IPS-18c (cell line): ENCODE data around the gene KAT2B.

Source experiments
- H3K4me3 ChIP-seq: 2 replicates; pipeline ENCODE4 v1.7.0; 2013; ENCODE audit warnings: low read depth, mild to moderate bottlenecking, low read length, moderate library complexity; ENCODE audit not compliant: insufficient read depth
- H3K9me3 ChIP-seq: one replicate; pipeline ENCODE4 v1.6.1; 2013; ENCODE audit warnings: mild to moderate bottlenecking, low read length, moderate library complexity; ENCODE audit not compliant: control insufficient read depth, insufficient read depth

KAT2B gene

GRCh38 chr3:20056725-20057611 is 16.7 kb downstream of the KAT2B start:
- Histone ChIP-seq H3K9me3 (no peaks in the 10 kb centered on the region), H3K4me3 (no peak overlapping the region)

DNA sequence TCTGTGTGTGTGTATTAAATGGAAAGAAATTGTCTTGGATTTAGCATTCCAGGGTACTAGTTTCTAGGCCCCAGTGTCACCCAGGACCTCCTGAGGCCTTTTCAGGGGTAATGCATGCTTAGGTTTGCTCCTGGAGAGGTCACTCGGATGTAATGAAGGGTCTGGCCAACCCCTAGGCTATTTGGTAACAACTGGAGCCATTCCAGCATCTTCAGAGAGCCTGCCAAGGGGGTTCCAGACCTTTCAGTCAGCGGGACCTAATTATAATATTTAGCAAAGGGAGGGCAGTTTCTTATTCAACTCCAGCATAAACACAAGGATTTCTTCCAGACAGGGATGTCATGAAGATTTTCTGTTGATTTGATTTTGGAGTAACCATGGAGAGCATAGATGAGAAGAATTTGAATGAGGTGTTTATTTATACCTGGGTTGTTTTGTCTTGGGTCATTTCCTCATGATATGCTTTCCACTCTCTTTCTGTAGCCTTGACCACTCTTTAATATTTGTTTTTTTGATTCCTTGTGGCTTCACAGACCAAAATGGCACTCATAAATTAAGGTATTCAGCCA is 17.4 kb downstream of the KAT2B start:
- Histone ChIP-seq H3K4me3 (no peak overlapping the region), H3K9me3 (no peaks in the 10 kb centered on the region)

DNA sequence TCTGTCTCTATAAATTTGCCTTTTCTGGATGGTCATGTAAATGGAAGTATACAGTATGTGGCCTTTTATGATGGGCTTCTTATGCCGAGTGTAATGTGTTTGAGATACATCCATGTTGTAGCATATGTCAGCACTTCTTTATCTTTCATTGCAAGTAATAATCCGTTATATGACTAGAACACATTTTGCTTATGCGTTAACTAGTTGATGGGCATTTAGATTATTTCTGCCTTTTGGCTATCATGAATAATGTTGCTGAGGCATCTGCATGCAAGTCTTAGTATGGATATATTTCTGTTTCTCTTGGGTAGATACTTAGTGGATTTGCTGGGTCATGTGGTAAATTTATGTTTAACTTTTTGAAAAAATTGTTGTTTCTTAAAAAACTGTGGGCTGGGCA is 19.7 kb downstream of the KAT2B start:
- no peaks in the 10 kb centered on the region for H3K9me3 ChIP-seq
- no peak overlapping the region for H3K4me3 ChIP-seq

DNA sequence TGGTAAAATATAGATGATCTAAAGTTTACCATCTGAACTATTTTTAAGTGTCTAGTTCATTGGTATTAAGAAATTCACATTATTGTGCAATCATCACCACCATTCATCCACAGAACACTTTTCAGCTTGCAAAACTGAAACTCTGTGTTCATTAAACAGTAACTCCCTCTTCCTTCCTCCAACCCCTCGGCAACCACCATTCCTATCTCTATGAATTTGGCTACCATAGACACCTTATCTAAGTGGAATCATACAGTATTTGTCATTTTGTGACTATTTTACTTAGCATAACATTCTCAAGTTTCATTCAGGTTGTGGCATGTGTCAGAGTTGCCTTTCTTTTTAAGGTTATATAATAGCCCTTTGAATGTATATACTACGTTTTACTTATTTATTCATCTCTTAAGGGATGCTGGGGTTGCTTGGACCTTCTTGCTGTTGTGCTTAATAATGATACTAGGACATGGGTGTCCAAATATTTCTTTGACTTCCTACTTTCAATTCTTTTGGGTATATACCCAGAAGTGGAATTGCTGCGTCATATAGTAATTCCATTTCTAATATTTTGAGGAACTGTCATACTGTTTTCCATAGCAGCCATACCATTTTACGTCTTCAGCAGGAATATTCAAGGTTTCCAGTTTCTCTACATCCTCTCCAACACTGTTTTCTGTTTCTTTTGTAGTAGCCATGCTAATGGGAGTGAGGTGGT is 20.9 kb downstream of the KAT2B start:
- Histone ChIP-seq H3K4me3 (no peak overlapping the region), H3K9me3 (no peaks in the 10 kb centered on the region)

GRCh38 chr3:20062996-20063395 is 22.8 kb downstream of the KAT2B start:
- Histone ChIP-seq H3K4me3 (no peak overlapping the region), H3K9me3 (no peaks in the 10 kb centered on the region)

DNA sequence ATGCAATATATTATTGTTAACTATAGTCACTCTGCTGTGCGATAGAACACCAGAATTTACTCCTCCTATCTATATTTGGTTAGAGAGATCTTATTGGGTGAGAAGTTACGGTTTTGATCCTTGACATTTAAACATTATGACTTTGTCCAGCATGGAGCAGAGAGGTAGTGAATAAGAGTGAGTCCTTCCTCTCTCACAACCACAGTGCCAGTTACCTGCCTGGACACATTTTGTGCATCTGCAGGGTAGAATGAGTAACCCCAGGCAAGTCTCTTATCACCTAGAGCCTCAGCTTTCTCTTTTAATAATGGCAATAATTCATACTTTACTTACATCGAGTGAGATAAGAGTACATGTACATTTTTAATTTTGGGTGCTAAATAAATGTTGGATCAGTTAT is 24.1 kb downstream of the KAT2B start:
- Histone ChIP-seq H3K4me3 (no peak overlapping the region), H3K9me3 (no peaks in the 10 kb centered on the region)

DNA sequence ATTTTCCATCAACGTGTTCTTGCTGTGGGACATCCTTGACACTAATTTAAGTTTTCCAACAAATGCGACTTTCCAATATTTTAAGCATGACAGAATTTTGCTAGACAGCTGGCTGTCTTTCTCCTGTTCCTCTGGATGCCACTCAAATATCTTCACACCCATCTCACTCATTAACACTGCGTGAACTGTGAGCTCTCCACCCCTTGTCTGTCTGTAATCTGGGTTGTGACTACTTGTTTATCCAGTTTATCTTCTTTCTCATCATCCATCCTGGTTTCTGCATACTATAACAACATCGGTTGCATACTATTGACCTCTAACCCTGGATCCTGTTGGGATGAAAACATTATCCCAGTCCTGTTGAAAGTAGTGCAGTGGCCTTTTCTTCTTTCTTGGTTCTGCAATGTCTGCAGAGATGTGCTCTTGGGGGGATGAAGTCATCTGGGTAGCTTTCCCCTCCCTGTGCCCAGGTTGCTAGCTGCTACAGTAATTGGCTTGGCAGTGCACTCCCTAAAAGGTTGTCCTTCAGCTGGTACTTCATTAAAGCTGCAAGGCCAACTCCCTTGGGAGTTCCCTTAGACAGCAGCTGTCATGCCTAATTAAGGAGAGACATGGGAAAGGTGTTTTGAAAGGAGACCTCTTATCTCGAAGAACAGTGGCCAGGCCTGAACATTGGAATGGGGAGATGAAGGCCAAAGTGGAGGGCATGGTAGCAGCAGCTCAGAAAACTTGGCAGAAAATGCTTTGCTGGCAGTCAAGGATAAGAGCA is 24.7 kb downstream of the KAT2B start:
- Histone ChIP-seq H3K9me3 (no peaks in the 10 kb centered on the region), H3K4me3 (no peak overlapping the region)

DNA sequence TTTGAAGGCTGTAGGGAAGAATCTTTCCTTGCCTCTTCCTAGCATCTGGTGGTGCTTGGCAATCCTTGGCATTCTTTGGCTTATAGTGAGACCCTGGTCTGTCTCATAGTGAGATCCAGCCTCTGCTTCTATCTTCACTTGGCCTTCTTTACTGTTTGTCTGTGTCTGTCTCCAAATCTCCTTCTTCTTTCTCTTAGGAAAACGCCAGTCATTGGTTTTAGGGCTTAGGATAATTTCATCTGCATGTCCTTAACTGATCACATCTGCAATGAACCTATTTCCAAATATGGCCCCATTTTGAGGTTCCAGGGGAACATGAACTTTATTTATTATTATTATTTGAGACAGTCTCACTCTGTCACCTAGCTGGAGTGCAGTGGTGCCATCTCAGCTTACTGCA is 25.8 kb downstream of the KAT2B start:
- no peaks in the 10 kb centered on the region for H3K9me3 ChIP-seq
- H3K4me3 ChIP-seq: no peak overlapping the region

- H3K9me3 ChIP-seq: no peaks in the 10 kb centered on the region
Observed at GRCh38 chr3:20066850-20067617, 26.8 kb downstream of the KAT2B start.

GRCh38 chr3:20068512-20069177 is 28.4 kb downstream of the KAT2B start:
- Histone ChIP-seq H3K4me3 (no peak overlapping the region), H3K9me3 (no peaks in the 10 kb centered on the region)

More at GRCh38 chr3:20066850-20067617, 26.8 kb downstream of the KAT2B start:
- no peak overlapping the region for H3K4me3 ChIP-seq

DNA sequence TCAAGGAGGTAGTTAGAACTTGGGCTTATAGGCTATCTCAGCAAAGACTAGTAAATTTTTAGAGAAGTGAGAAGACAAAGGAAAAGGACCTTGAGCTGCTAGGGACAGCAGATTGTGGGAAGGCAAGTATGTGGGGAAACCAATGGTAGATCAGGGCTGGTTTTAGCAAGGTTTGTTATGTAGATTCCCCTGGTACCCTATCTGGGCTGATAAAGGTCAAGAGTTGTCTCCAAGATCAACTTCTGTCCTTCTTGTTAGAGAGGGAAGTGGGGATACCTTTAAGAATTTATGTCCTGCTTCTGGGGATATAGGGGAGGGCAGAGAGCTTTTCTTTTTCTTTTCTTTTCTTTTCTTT is 28.9 kb downstream of the KAT2B start:
- no peaks in the 10 kb centered on the region for H3K9me3 ChIP-seq
- H3K4me3 ChIP-seq: no peak overlapping the region

- H3K4me3 ChIP-seq: no peak overlapping the region
- H3K9me3 ChIP-seq: no peaks in the 10 kb centered on the region
Observed at GRCh38 chr3:20071175-20071574, 30.9 kb downstream of the KAT2B start.

DNA sequence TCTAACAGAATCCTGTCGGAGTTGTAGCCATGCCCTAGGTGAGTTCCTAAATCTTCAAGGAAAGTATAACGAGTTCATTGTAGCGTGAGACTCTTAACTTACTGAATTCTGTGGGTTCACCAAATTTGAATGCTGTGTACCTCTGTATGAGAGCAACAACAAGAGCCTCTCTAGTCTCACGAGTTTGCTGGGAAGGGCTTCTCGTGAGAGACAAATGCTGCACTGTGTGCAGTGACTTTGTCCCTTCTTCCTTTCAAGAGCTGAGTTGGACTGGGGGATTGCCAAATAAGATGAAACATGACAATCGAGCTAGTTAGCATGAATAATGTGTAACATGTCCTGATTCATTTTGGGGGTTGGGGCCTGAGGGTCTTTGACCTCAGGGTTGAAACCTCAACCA is 32.2 kb downstream of the KAT2B start:
- no peaks in the 10 kb centered on the region for H3K9me3 ChIP-seq
- H3K4me3 ChIP-seq: no peak overlapping the region

DNA sequence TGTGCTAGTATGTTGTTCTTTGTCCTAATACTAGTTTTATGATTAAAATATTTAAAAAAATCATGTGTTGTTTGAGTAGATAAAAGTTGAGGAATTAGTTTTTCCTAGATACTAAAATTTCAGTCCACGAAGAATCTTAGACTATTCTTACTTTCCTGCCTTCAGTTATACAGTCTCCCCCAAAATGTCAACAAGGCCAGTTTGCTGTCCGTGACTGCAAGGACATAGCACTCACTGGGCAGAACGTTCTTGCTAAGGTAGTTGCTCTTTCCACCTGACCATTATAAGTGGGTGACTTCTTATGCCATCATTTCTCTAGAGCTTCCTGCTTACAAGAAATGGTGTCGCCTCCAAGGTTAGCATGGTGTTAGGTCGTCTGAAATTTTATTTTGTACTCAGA is 32.8 kb downstream of the KAT2B start:
- H3K4me3 ChIP-seq: no peak overlapping the region
- H3K9me3 ChIP-seq: no peaks in the 10 kb centered on the region

DNA sequence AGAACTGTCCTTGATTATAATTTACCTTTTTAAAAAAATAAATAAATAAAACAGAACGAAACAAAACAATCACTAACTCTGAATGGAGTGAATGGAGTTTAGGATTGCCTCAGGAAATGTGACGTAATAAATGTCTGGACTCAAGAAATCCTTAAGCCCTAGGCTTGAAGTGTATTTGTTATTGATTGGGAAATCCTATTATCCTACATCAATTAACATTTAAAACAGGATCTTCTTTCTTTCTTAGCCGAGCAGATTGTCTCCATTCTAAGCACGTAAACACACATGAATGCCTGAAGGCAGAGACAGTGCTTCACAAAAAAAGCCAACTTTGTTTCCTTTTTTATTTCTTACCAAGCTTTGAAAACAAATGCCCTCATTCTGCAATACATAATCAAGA is 33.4 kb downstream of the KAT2B start:
- H3K4me3 ChIP-seq: no peak overlapping the region

GRCh38 chr3:20074226-20075063 is 34.2 kb downstream of the KAT2B start:
- Histone ChIP-seq H3K9me3 (no peaks in the 10 kb centered on the region), H3K4me3 (no peak overlapping the region)

More for the DNA sequence above, 33.4 kb downstream of the KAT2B start:
- no peaks in the 10 kb centered on the region for H3K9me3 ChIP-seq
